ENCODE measurements around the gene CHIC1.

DNA sequence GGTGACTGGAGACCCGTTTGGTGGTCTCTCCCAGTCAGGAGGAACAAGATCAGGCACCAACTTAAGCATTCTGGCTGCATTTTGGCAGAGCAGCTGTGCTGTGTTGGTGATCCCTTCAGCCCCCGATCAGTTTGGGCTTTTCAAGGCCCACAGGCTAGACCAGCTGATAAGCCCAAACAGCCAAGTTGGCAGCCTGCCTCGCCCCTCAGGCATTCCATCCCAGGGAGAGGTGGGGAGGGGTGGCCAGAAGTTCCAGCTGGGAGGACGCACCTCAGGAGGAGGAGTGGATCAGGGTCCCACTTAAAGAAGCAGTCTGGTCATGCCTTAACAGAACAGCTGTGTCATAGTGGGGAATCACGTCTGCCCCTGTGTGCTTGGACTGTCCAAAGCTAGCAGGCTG is 105.8 kb downstream of the CHIC1 start:
- TF ChIP-seq EZH2 (IDR thresholded peaks at IDR 0.05; ENCODE audit: borderline replicate concordance, low read length), result no peak
- TF ChIP-seq, protein P1, sequence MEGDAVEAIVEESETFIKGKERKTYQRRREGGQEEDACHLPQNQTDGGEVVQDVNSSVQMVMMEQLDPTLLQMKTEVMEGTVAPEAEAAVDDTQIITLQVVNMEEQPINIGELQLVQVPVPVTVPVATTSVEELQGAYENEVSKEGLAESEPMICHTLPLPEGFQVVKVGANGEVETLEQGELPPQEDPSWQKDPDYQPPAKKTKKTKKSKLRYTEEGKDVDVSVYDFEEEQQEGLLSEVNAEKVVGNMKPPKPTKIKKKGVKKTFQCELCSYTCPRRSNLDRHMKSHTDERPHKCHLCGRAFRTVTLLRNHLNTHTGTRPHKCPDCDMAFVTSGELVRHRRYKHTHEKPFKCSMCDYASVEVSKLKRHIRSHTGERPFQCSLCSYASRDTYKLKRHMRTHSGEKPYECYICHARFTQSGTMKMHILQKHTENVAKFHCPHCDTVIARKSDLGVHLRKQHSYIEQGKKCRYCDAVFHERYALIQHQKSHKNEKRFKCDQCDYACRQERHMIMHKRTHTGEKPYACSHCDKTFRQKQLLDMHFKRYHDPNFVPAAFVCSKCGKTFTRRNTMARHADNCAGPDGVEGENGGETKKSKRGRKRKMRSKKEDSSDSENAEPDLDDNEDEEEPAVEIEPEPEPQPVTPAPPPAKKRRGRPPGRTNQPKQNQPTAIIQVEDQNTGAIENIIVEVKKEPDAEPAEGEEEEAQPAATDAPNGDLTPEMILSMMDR (conservative IDR thresholded peaks at IDR 0.05 in 1 of 2, IDR thresholded peaks at IDR 0.05 in 1 of 2; ENCODE audit: extremely low read depth in 1 of 2, insufficient read depth in 1 of 2, low read depth in 1 of 2, low read length in 2 of 2), result no peak
